Right atrium auricular region (tissue), 2 donors: Measurements from ENCODE around the gene ADRA2A. TPM values are rescaled to one million over a fixed set of nuclear protein-coding genes. Genes with fewer than 3 reads are reported as not detected.

Source experiments
- DNase-seq: peaks from one replicate; pipeline ENCODE4 v3.0.0-alpha.2; 2019; ENCODE audit warnings: low spot score
- H3K27ac ChIP-seq, 2 donors: fragments of 200-600 bp; sonication (generic); 1 replicate in 1 of 2; 2 replicates in 1 of 2; pipeline ENCODE4 v1.5.1; 2016 to 2019
- H3K27me3 ChIP-seq, 2 donors: fragments of 200-600 bp; sonication (generic); one replicate each; pipeline versions ENCODE4 v1.5.1 to v1.6.0; 2017 to 2019
- H3K36me3 ChIP-seq: fragments of 200-600 bp; sonication (generic); one replicate; pipeline ENCODE4 v1.5.1; 2016
- H3K4me1 ChIP-seq, 2 donors: fragments of 200-600 bp; sonication (generic); one replicate each; pipeline versions ENCODE4 v1.5.1 to v1.6.0; 2017 to 2019
- H3K4me3 ChIP-seq, 2 donors: fragments of 200-600 bp; sonication (generic); 1 replicate in 1 of 2; 2 replicates in 1 of 2; pipeline ENCODE4 v1.5.1; 2017 to 2019; ENCODE audit warnings: mild to moderate bottlenecking in 1 of 2, moderate library complexity in 1 of 2
- H3K9me3 ChIP-seq, 2 donors: fragments of 200-600 bp; sonication (generic); one replicate each; pipeline ENCODE4 v1.5.1; 2019
- total RNA-seq, 2 donors: library from RNA; depleted of rRNA; stranded (reverse); fragments of >200 nt; gene quantifications; one replicate each; pipeline ENCODE4 v1.1.0, GENCODE V29; 2016
- TF ChIP-seq, protein P1 (sequence below), 2 donors: fragments of 200-600 bp; sonication (generic); IDR thresholded peaks; one replicate each; pipeline ENCODE4 v1.5.1; 2019; ENCODE audit warnings: antibody characterized with exemption in 2 of 2

The ADRA2A gene
- total RNA-seq, 2 donors from 2014 or later, result 1.2 to 1.4 TPM

- Histone ChIP-seq H3K27ac (peak overlapping the region in 1 of 2 donors; percentile 48), H3K27me3 (peaks cover 16 to 30% of the 10 kb centered on the region in 2 donors)
Measured at GRCh38 chr10:111077479-111077784, 603 bp downstream of the ADRA2A start.

GRCh38 chr10:111077785-111078504 lies 1.1 kb downstream of the ADRA2A start:
- H3K27me3 ChIP-seq, result peaks cover 14 to 30% of the 10 kb centered on the region in 2 donors
- peak overlapping the region; percentile 33 to 55 for H3K4me3 ChIP-seq
- H3K4me1 ChIP-seq, result peaks cover 0 to 31% of the 10 kb centered on the region in 2 donors
- H3K36me3 ChIP-seq, result no peaks in the 10 kb centered on the region
- H3K27ac ChIP-seq, result peak overlapping the region in 1 of 2 donors; percentile 48
- DNase-seq, result peak; percentile 42
- TF ChIP-seq, protein P1, sequence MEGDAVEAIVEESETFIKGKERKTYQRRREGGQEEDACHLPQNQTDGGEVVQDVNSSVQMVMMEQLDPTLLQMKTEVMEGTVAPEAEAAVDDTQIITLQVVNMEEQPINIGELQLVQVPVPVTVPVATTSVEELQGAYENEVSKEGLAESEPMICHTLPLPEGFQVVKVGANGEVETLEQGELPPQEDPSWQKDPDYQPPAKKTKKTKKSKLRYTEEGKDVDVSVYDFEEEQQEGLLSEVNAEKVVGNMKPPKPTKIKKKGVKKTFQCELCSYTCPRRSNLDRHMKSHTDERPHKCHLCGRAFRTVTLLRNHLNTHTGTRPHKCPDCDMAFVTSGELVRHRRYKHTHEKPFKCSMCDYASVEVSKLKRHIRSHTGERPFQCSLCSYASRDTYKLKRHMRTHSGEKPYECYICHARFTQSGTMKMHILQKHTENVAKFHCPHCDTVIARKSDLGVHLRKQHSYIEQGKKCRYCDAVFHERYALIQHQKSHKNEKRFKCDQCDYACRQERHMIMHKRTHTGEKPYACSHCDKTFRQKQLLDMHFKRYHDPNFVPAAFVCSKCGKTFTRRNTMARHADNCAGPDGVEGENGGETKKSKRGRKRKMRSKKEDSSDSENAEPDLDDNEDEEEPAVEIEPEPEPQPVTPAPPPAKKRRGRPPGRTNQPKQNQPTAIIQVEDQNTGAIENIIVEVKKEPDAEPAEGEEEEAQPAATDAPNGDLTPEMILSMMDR (IDR thresholded peaks at IDR 0.05), result no peak
- H3K9me3 ChIP-seq, result no peaks in the 10 kb centered on the region

More at GRCh38 chr10:111077479-111077784, 603 bp downstream of the ADRA2A start:
- Histone ChIP-seq H3K4me1 (peaks cover 0 to 31% of the 10 kb centered on the region in 2 donors), H3K9me3 (no peaks in the 10 kb centered on the region), H3K4me3 (peak overlapping the region; percentile 33 to 55), H3K36me3 (no peaks in the 10 kb centered on the region)
- no peak for DNase-seq
- TF ChIP-seq, protein P1 (IDR thresholded peaks at IDR 0.05), result no peak

DNA sequence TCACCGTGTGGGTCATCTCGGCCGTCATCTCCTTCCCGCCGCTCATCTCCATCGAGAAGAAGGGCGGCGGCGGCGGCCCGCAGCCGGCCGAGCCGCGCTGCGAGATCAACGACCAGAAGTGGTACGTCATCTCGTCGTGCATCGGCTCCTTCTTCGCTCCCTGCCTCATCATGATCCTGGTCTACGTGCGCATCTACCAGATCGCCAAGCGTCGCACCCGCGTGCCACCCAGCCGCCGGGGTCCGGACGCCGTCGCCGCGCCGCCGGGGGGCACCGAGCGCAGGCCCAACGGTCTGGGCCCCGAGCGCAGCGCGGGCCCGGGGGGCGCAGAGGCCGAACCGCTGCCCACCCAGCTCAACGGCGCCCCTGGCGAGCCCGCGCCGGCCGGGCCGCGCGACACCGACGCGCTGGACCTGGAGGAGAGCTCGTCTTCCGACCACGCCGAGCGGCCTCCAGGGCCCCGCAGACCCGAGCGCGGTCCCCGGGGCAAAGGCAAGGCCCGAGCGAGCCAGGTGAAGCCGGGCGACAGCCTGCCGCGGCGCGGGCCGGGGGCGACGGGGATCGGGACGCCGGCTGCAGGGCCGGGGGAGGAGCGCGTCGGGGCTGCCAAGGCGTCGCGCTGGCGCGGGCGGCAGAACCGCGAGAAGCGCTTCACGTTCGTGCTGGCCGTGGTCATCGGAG lies 1.8 kb downstream of the ADRA2A start:
- peaks cover 0 to 31% of the 10 kb centered on the region in 2 donors for H3K4me1 ChIP-seq
- H3K9me3 ChIP-seq, result no peaks in the 10 kb centered on the region
- H3K27me3 ChIP-seq, result peaks cover 14 to 30% of the 10 kb centered on the region in 2 donors
- no peak for DNase-seq
- no peaks in the 10 kb centered on the region for H3K36me3 ChIP-seq
- TF ChIP-seq, protein P1 (IDR thresholded peaks at IDR 0.05), result no peak
- peak overlapping the region in 1 of 2 donors; percentile 55 for H3K4me3 ChIP-seq
- no peak overlapping the region for H3K27ac ChIP-seq

- Histone ChIP-seq H3K9me3 (no peaks in the 10 kb centered on the region), H3K4me1 (peaks cover 0 to 31% of the 10 kb centered on the region in 2 donors), H3K27ac (no peak overlapping the region), H3K27me3 (peaks cover 14 to 28% of the 10 kb centered on the region in 2 donors), H3K4me3 (no peak overlapping the region), H3K36me3 (no peaks in the 10 kb centered on the region)
- TF ChIP-seq, protein P1 (IDR thresholded peaks at IDR 0.05), result no peak
- peak; percentile 48 for DNase-seq
Measured at GRCh38 chr10:111079241-111079760, 2.5 kb downstream of the ADRA2A start.

DNA sequence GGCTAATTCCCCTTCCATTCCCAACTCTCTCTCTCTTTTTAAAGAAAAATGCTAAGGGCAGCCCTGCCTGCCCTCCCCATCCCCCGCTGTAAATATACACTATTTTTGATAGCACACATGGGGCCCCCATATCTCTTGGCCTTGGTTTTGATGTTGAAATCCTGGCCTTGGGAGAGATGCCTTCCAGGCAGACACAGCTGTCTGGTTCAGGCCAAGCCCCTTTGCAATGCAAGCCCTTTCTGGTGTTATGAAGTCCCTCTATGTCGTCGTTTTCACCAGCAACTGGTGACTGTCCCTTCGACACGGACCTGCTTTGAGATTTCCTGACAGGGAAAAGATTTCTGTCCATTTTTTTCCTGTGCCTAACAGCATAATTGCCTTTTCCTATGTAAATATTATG lies 3.0 kb downstream of the ADRA2A start:
- peak; percentile 47 for DNase-seq
- Histone ChIP-seq H3K27ac (no peak overlapping the region), H3K4me1 (peaks cover 0 to 31% of the 10 kb centered on the region in 2 donors), H3K36me3 (no peaks in the 10 kb centered on the region), H3K9me3 (no peaks in the 10 kb centered on the region), H3K4me3 (no peak overlapping the region), H3K27me3 (peaks cover 9 to 25% of the 10 kb centered on the region in 2 donors)
- TF ChIP-seq, protein P1 (IDR thresholded peaks at IDR 0.05), result no peak
